ENCODE results near the gene ASCC3.

DNA sequence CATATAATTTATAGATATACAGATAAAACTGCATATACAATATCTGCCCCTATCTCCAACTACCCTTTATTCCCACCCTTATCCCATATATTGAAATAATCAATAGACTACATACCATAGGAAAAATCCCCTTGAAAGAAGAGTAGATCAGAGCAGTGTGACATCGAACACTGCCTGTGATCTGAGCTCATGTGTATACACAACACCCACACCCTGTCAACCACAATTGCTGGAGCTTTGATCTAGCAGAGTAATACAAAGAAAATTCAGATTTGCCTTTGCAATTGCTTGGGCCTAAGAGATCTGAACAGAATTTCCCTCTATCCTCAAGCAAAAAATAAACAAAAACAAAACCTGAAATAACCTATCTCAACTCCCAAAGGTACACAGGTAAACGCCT, 119.3 kb downstream of the ASCC3 start:
- TF ChIP-seq ZNF274 (IDR thresholded peaks at IDR 0.05; ENCODE audit: low read depth, low read length) = no peak
- no peak for TF ChIP-seq YY1 (IDR thresholded peaks at IDR 0.05; ENCODE audit: insufficient read depth, insufficient read length)
- no peak for TF ChIP-seq SUZ12 (IDR thresholded peaks at IDR 0.05; ENCODE audit: extremely low read depth, insufficient read depth, insufficient read length)
